ENCODE results near the gene ZFP36L2.

DNA sequence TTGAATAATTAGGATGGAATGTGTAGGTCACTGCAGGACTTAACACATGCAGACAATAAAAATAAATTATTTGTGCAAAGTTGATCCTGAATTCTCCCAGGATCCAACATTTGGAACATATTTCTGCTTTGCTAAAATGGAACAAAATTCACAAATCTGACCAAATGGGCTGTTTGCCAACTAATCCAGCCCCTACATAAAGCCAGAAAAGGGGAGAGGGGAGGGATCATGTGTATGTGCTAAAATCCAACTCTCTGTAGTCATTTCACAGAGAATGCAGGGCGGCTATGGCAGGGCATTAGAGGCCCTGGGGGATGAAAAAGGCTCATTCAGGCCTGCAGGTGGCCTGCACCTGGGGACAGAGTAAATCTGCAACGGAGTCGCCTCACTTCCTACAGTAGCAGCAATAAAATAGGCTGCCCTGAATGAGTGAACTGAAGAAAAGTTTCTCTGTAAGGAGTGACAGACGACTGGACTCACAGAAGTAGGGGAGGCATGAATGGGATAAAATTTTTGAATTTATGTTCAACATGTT lies 4.0 kb upstream of the ZFP36L2 start:
- TF ChIP-seq, protein P1, sequence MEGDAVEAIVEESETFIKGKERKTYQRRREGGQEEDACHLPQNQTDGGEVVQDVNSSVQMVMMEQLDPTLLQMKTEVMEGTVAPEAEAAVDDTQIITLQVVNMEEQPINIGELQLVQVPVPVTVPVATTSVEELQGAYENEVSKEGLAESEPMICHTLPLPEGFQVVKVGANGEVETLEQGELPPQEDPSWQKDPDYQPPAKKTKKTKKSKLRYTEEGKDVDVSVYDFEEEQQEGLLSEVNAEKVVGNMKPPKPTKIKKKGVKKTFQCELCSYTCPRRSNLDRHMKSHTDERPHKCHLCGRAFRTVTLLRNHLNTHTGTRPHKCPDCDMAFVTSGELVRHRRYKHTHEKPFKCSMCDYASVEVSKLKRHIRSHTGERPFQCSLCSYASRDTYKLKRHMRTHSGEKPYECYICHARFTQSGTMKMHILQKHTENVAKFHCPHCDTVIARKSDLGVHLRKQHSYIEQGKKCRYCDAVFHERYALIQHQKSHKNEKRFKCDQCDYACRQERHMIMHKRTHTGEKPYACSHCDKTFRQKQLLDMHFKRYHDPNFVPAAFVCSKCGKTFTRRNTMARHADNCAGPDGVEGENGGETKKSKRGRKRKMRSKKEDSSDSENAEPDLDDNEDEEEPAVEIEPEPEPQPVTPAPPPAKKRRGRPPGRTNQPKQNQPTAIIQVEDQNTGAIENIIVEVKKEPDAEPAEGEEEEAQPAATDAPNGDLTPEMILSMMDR (IDR thresholded peaks at IDR 0.05) = no peak; the same call in 2 of the 3 replicates
- TF ChIP-seq POLR2A (IDR thresholded peaks at IDR 0.05; ENCODE audit: low read length) (no peak), MAZ (IDR thresholded peaks at IDR 0.05; ENCODE audit: borderline replicate concordance, low read depth, low read length) (no peak), CBX8 (IDR thresholded peaks at IDR 0.05) (no peak), BHLHE40 (IDR thresholded peaks at IDR 0.05; ENCODE audit: low read depth, low read length) (no peak), CEBPB (IDR thresholded peaks at IDR 0.05) (no peak), POLR2AphosphoS2 (conservative IDR thresholded peaks at IDR 0.05; ENCODE audit: low read length) (no peak), JUNB (IDR thresholded peaks at IDR 0.05) (no peak)
- TF ChIP-seq, protein P2, sequence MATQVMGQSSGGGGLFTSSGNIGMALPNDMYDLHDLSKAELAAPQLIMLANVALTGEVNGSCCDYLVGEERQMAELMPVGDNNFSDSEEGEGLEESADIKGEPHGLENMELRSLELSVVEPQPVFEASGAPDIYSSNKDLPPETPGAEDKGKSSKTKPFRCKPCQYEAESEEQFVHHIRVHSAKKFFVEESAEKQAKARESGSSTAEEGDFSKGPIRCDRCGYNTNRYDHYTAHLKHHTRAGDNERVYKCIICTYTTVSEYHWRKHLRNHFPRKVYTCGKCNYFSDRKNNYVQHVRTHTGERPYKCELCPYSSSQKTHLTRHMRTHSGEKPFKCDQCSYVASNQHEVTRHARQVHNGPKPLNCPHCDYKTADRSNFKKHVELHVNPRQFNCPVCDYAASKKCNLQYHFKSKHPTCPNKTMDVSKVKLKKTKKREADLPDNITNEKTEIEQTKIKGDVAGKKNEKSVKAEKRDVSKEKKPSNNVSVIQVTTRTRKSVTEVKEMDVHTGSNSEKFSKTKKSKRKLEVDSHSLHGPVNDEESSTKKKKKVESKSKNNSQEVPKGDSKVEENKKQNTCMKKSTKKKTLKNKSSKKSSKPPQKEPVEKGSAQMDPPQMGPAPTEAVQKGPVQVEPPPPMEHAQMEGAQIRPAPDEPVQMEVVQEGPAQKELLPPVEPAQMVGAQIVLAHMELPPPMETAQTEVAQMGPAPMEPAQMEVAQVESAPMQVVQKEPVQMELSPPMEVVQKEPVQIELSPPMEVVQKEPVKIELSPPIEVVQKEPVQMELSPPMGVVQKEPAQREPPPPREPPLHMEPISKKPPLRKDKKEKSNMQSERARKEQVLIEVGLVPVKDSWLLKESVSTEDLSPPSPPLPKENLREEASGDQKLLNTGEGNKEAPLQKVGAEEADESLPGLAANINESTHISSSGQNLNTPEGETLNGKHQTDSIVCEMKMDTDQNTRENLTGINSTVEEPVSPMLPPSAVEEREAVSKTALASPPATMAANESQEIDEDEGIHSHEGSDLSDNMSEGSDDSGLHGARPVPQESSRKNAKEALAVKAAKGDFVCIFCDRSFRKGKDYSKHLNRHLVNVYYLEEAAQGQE (IDR thresholded peaks at IDR 0.05) = no peak
- TF ChIP-seq, protein P3, sequence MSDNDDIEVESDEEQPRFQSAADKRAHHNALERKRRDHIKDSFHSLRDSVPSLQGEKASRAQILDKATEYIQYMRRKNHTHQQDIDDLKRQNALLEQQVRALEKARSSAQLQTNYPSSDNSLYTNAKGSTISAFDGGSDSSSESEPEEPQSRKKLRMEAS (IDR thresholded peaks at IDR 0.05) = no peak
- TF ChIP-seq, protein P4, sequence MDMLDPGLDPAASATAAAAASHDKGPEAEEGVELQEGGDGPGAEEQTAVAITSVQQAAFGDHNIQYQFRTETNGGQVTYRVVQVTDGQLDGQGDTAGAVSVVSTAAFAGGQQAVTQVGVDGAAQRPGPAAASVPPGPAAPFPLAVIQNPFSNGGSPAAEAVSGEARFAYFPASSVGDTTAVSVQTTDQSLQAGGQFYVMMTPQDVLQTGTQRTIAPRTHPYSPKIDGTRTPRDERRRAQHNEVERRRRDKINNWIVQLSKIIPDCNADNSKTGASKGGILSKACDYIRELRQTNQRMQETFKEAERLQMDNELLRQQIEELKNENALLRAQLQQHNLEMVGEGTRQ (IDR thresholded peaks at IDR 0.05) = no peak

Measured in A549 (cell line).